Stimulated activated CD8-positive, alpha-beta memory T cell treated with anti-CD3 and anti-CD28 coated beads, Interleukin-2, amount 100 ng/mL, for 48 hours (primary cell): Measurements from ENCODE around the gene SLC44A4.
"Not testable (repeated sequence)": the region's sequence is repeated elsewhere in the genome, so short reads cannot be mapped to it uniquely, and the experiment has no call there.

Source experiments
- DNase-seq, 2 donors: peaks; one replicate each; pipeline ENCODE4 v3.0.0-alpha.2; 2020; ENCODE audit warnings: low read depth in 2 of 2

Gene SLC44A4

GRCh38 chr6:31859923-31860322, 18.9 kb downstream of the SLC44A4 start:
- DNase-seq: no peak

GRCh38 chr6:31858707-31859106, 20.1 kb downstream of the SLC44A4 start:
- no peak for DNase-seq

- DNase-seq: not testable (repeated sequence)
Measured at GRCh38 chr6:31857774-31858173, 21.0 kb downstream of the SLC44A4 start.

- not testable (repeated sequence) for DNase-seq
Measured at GRCh38 chr6:31851980-31852718, 26.6 kb downstream of the SLC44A4 start.

GRCh38 chr6:31851485-31851832, 27.3 kb downstream of the SLC44A4 start:
- no peak for DNase-seq

- no peak for DNase-seq
Measured at GRCh38 chr6:31850765-31851484, 27.9 kb downstream of the SLC44A4 start.

GRCh38 chr6:31847276-31847978, 31.4 kb downstream of the SLC44A4 start:
- no peak for DNase-seq

GRCh38 chr6:31844507-31844906, 34.3 kb downstream of the SLC44A4 start:
- no peak for DNase-seq

GRCh38 chr6:31842053-31842452, 36.7 kb downstream of the SLC44A4 start:
- no peak for DNase-seq

- DNase-seq: not testable (repeated sequence)
Measured at GRCh38 chr6:31839779-31840126, 39.0 kb downstream of the SLC44A4 start.

- no peak for DNase-seq
Measured at GRCh38 chr6:31838968-31839367, 39.8 kb downstream of the SLC44A4 start.

GRCh38 chr6:31838114-31838553, 40.7 kb downstream of the SLC44A4 start:
- DNase-seq: not testable (repeated sequence)

GRCh38 chr6:31837369-31838113, 41.3 kb downstream of the SLC44A4 start:
- DNase-seq: no peak

GRCh38 chr6:31836474-31837368, 42.1 kb downstream of the SLC44A4 start:
- no peak for DNase-seq

- no peak for DNase-seq
Measured at GRCh38 chr6:31836047-31836473, 42.7 kb downstream of the SLC44A4 start.

GRCh38 chr6:31834367-31835250, 44.2 kb downstream of the SLC44A4 start:
- DNase-seq: peak; percentile 70 to 72

GRCh38 chr6:31831350-31832215, 47.2 kb downstream of the SLC44A4 start:
- no peak for DNase-seq

GRCh38 chr6:31830886-31831335, 47.9 kb downstream of the SLC44A4 start:
- no peak for DNase-seq
